ENCODE measurements around the gene CMTM7.

Gene CMTM7

GRCh38 chr3:32391643-32392535, at the start of gene CMTM7:
Gene CMTM7 (plus strand): TSS chr3:32391853. CDS start chr3:32391907, 54 bp downstream.
- no peak for DNase-seq (ENCODE audit: low read depth, low spot score)

GRCh38 chr3:32347343-32348125, 44.1 kb upstream of the CMTM7 start:
- no peak for DNase-seq (ENCODE audit: low read depth, low spot score)

- DNase-seq (ENCODE audit: low read depth, low spot score), result no peak
Observed at GRCh38 chr3:32349184-32349583, 42.5 kb upstream of the CMTM7 start.

GRCh38 chr3:32352563-32352962, 39.1 kb upstream of the CMTM7 start:
- no peak for DNase-seq (ENCODE audit: low read depth, low spot score)

GRCh38 chr3:32353351-32353750, 38.3 kb upstream of the CMTM7 start:
- no peak for DNase-seq (ENCODE audit: low read depth, low spot score)

GRCh38 chr3:32354362-32354778, 37.3 kb upstream of the CMTM7 start:
- no peak for DNase-seq (ENCODE audit: low read depth, low spot score)

- DNase-seq (ENCODE audit: low read depth, low spot score), result no peak
Observed at GRCh38 chr3:32355751-32356291, 35.8 kb upstream of the CMTM7 start.

GRCh38 chr3:32359766-32360492, 31.7 kb upstream of the CMTM7 start:
- DNase-seq (ENCODE audit: low read depth, low spot score), result peak; percentile 42

- no peak for DNase-seq (ENCODE audit: low read depth, low spot score)
Observed at GRCh38 chr3:32360493-32360827, 31.2 kb upstream of the CMTM7 start.

- no peak for DNase-seq (ENCODE audit: low read depth, low spot score)
Observed at GRCh38 chr3:32366638-32367397, 24.8 kb upstream of the CMTM7 start.

- no peak for DNase-seq (ENCODE audit: low read depth, low spot score)
Observed at GRCh38 chr3:32367442-32367841, 24.2 kb upstream of the CMTM7 start.

- no peak for DNase-seq (ENCODE audit: low read depth, low spot score)
Observed at GRCh38 chr3:32371461-32372212, 20.0 kb upstream of the CMTM7 start.

- DNase-seq (ENCODE audit: low read depth, low spot score), result no peak
Observed at GRCh38 chr3:32372213-32372490, 19.5 kb upstream of the CMTM7 start.

GRCh38 chr3:32373276-32373675, 18.4 kb upstream of the CMTM7 start:
- DNase-seq (ENCODE audit: low read depth, low spot score), result no peak

- DNase-seq (ENCODE audit: low read depth, low spot score), result no peak
Observed at GRCh38 chr3:32373844-32374243, 17.8 kb upstream of the CMTM7 start.

- peak; percentile 59 for DNase-seq (ENCODE audit: low read depth, low spot score)
Observed at GRCh38 chr3:32374788-32375595, 16.7 kb upstream of the CMTM7 start.

GRCh38 chr3:32375596-32375930, 16.1 kb upstream of the CMTM7 start:
- no peak for DNase-seq (ENCODE audit: low read depth, low spot score)

GRCh38 chr3:32376115-32376514, 15.5 kb upstream of the CMTM7 start:
- no peak for DNase-seq (ENCODE audit: low read depth, low spot score)

GRCh38 chr3:32379831-32380500, 11.7 kb upstream of the CMTM7 start:
- DNase-seq (ENCODE audit: low read depth, low spot score), result no peak

All from iPS DF 19.7 (cell line).